Occipital lobe (tissue), 2 donors: ENCODE data around the gene CHD5. TPM values are rescaled to one million over a fixed set of nuclear protein-coding genes. Genes with fewer than 3 reads are reported as not detected.
A peak's percentile ranks its signal among the peaks of the same experiment; 100 is the strongest.
"Not testable (repeated sequence)": the region's sequence is repeated elsewhere in the genome, so short reads cannot be mapped to it uniquely, and the experiment has no call there.

Experiments
- DNase-seq: peaks from one replicate; lab custom pipeline; 2025; lab: John Stamatoyannopoulos, UW
- total RNA-seq: library from RNA; depleted of rRNA; stranded (reverse); fragments of >200 nt; gene quantifications from one replicate; pipeline ENCODE4 v1.2.3, GENCODE V29; 2014

Gene CHD5
- 40.9 TPM for total RNA-seq

- DNase-seq: peak; percentile 34
Observed at GRCh38 chr1:6180268-6180706, at the start of gene CHD5. Gene CHD5 (minus strand): TSS chr1:6180321. CDS start chr1:6180023, 298 bp downstream.

DNA sequence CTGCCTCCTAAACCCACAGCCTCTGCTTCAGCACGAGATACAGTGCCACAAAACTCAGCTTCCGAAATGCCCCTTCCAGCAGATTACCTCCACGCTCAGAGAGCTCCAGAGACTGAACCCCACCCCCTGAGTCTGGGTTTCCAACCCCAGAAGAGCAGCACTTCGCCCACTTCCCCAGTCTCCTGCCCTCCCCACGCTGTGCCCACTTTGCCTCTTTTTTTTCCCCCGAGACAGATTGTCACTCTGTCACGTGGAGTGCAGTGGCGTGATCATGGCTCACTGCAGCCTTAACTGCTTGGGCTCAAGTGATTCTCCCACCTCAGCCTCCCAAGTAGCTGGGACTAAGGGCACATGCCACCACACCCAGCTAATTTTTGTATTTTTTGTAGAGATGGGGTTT is 45.5 kb upstream of the CHD5 start:
- DNase-seq: no peak

- no peak for DNase-seq
Observed at GRCh38 chr1:6224718-6225117, 44.6 kb upstream of the CHD5 start.

DNA sequence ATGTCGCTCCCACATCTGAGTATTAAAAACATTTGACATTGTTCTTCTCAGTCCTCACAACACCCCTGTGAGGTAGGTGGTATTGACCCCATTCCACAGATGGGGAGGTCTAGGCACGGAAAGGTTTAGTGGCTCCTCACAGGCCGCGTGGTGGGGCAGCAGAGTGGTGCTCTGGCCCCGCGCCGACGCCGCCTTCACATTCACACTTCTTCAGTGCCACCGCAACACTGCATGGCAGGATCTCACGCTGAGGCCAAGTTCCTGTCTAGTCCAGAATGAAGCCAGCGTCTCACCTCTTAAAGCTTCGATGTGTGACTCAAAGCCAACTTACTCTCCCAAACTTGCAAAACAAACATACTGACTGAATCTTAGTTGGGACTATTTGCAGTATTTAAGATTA is 43.5 kb upstream of the CHD5 start:
- no peak for DNase-seq

DNA sequence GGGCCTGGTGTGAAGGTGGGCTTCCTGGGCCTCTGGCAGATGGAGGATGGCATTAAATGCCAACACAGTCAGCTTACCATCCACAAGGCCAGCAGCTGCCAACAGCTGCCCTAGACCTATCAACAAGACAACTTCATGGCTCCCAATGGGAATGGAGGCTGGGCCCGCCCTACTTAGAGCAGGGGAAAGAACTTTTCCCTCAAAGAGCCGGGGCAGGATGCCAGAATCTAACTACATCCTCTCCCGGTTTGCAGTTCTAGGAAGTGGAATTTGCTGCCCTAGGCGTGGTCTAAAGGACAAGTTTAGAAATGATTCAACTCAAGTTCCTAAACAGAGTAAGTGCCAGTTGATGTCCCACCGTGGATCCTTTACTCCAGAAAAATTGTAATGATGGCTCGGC is 42.5 kb upstream of the CHD5 start:
- no peak for DNase-seq

DNA sequence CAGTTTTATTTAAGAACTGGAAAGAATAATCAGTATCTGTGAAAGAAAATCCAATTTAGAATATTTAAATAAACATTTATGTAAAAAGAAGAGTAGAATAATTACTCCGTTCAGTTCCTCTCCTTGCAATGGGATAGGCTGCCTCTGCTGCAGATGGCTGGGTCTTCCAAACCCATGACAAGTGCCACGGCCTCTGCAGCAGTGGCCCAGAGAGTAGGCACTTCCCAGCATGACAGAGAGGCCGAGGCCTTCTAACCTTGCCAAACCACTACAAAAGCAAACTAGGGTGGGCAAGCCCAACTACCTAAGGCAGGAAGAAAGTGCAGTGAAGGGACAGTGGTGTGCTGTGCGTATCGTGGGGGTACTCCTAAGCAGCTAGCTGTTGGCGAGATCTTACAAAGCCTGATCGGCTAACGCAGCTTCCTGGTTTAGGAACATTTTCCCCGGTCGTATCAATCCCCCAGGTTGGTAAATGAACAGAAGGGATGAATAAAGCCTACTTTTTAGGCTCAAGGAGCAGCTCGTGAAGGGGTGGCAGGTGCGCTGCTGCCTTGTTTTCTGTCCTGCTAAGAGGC is 41.2 kb upstream of the CHD5 start:
- no peak for DNase-seq

DNA sequence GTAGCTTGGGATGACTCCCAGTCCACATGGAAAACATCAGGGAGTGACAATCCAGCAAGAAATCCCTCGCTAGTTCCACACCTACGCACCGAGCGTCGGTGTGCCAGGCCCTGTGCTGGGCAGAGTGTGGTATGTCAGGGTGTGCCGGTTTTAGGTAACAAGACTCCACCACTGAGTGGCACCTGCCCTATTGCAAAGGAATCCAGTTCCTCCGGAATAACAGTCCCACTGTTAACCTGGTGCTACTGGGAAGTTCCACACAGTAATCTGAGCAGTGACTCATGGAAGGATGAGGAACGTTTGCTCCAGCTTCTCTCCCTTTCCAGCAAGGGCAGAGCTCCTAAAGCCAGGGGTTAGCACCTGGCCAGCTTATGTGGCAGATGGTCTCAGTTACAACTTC is 40.1 kb upstream of the CHD5 start:
- DNase-seq: no peak

GRCh38 chr1:6219641-6220040 is 39.5 kb upstream of the CHD5 start:
- DNase-seq: not testable (repeated sequence)

DNA sequence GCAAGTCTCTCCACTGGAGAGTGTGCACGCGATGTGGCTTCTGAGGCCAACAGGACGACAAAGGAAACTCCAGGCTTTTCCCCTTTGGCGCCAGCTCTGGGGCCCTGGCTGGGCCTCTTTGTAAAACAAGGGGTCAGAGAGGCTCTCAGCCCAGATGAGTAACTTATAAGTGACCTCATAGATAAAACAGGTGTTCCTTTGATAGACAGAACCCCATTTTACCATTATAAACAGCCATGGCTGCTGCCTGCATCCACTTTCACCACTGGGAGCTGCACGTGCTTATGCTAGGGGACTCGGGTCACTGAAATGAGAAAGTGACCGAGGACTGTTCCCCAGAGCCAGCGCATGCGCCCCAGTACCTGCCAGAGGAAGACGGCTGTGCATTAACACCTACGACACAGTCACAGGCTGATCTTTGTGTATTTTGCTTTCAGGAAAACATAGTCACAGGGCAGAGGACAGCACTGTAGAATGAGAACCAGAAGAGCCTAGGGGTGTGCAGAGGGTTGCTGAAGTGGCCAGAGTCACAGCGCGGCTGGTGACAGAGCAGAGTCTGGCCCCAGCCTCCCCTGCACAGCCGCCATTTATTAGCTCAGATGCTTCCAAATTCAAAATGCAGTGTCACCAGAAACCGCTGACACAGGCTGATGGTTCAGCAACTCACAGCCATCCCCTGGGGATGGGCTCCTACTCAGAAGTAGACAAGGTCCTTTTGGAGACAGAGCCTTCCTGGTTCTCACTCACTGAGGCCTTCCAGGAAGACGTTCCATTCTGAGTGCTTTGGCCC is 38.4 kb upstream of the CHD5 start:
- no peak for DNase-seq

- no peak for DNase-seq
Observed at GRCh38 chr1:6212193-6212959, 32.3 kb upstream of the CHD5 start.

DNA sequence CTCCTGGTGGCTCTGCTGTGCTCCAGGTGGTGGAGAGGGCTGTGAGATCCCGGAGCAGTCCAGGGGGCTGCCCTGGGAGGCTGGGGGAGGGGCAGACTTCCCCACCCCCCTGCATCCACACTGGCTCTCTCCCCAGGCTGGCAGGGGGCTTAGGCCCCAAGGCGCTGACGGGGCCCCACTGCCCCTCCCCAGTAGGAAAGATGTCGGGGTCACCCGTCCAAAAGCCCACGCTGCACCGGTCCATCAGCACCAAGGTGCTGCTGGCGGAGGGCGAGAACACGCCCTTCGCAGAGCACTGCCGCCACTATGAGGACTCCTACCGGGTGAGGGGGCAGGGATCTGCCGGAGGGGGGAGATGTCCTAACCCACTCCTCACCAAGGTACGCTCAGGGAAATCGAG is 31.6 kb upstream of the CHD5 start:
- no peak for DNase-seq

DNA sequence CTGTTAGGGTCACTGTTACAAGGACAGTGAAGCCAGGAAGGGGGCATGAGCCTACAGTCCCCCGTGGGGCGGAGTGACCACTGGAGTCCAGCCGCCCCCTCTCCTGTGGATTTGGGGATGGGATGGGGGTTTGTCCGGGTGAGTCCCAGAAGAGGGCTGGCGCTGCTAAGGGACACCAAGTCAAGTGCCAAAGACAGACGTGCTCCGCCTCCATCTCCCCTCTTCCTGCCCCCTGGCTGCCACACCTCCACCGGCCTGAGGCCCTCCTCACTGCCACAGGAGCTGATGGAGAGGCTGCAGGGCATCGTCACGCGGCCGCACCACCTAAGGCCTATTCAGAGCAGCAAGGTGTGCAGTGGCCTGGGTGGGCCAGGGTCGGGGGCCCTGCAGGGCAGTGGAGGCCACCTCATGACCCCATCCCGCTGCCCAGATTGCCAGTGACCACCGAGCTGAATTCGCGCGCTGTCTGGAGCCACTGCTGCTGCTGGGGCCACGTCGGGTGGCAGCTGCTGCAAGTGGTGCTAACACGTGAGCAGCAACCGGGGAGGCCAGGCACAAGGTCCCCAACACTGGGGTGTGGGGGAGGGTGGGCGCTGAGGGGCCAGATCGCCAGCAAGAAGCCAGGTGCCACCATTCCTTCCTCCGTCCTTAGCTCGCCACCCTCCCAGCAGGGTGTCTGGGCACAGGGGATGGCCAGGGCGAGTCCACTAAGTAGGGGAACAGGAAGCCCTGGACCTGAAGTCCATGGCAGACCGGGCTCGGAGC is 30.7 kb upstream of the CHD5 start:
- DNase-seq: no peak

DNA sequence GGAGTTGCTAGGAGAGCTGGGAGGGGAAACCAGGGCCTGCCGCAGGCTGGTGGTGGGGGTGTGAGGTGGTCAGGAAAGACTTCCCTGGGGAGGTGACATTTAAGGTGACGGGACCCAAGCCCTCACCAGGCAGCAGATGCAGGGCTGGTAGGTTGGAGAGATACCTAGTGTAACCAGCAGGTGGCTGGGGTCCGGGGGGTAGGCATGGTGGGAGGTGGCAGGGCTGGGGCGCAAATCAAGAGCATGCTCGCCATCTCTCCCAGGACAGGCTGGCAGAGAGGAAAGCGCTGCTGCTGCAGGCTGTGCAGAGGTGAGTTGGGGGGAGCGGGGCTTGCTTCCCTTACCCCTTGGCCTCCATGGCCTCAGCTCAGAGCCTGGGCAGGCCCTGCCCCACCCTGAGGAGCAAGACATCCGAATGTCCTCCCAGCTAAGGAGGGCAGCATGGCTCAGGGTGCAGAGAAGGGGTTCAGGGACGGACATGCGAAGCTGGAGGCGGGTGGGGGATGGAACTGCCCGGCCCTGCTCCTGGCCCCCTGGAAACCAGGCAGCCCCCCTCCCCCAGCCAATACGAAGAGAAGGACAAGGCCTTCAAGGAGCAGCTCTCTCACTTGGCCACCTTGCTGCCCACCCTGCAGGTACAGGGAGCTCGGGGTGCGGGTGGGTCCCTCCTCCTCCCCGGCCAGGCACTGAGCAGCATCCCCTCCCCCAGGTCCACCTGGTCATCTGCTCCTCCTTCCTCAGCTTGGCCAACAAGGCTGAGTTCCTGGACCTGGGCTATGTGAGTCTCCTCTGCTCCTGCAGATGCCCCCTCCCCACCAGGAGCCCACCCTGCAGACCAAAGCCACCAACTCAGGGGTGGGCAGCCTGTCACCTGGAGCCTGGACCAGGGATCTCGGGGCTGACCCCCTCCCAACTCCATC is 29.8 kb upstream of the CHD5 start:
- no peak for DNase-seq

DNA sequence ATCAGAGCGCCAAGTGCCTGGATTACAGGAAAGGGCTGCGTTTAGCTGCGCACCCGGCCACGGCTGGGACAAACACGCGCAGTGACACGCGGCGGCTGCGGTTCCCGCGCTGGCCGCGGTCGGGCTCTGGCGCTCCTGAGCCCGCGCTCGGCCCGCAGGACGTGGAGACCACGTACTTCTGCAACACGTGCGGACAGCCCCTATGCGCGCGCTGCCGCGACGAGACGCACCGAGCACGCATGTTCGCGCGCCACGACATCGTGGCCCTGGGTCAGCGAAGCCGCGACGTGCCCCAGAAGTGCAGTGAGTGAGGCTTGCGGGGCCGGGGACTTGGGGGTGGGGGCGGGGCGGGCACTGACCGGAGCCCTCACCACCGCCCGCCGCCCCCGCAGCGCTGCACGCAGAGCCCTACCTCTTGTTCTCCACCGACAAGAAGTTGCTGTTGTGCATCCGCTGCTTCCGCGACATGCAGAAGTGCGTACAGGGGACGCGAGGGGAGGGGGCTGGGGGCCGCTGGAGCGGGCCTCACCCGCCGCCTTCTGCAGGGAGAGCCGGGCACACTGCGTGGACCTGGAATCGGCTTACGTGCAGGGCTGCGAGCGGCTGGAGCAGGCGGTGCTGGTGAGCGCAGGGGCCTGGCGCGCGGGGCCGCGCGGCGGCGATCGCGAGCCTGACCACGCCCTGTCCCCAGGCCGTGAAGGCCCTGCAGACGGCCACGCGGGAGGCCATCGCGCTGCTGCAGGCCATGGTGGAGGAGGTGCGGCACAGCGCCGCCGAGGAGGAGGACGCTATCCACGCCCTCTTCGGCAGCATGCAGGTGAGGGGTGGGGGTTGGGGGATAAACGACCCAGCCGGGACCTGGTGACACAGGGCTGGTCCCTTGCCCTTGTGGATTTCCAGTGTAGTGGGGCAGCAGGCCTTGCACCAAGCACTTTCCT is 28.9 kb upstream of the CHD5 start:
- peak; percentile 43 for DNase-seq

GRCh38 chr1:6207921-6208320 is 27.8 kb upstream of the CHD5 start:
- no peak for DNase-seq

- no peak for DNase-seq
Observed at GRCh38 chr1:6207075-6207885, 27.2 kb upstream of the CHD5 start.

- no peak for DNase-seq
Observed at GRCh38 chr1:6206520-6206855, 26.4 kb upstream of the CHD5 start.

GRCh38 chr1:6205849-6206519 is 25.9 kb upstream of the CHD5 start, which contains the start of gene RNF207:
Gene RNF207 (plus strand): TSS chr1:6206119. CDS start chr1:6206536, 417 bp downstream.
- no peak for DNase-seq
